HL-60 (cell line): ENCODE results near the gene HAUS5.

Experiments used
- TF ChIP-seq, protein P1 (sequence below): IDR thresholded peaks from one replicate; pipeline ENCODE4 v1.5.1; 2011; ENCODE audit warnings: low read length, control low read depth, inconsistent platforms; ENCODE audit not compliant: insufficient read depth
- TF ChIP-seq, protein P2 (sequence below): IDR thresholded peaks from 2 replicates; pipeline ENCODE4 v1.6.1; 2012; ENCODE audit warnings: low read depth; ENCODE audit not compliant: insufficient replicate concordance

DNA sequence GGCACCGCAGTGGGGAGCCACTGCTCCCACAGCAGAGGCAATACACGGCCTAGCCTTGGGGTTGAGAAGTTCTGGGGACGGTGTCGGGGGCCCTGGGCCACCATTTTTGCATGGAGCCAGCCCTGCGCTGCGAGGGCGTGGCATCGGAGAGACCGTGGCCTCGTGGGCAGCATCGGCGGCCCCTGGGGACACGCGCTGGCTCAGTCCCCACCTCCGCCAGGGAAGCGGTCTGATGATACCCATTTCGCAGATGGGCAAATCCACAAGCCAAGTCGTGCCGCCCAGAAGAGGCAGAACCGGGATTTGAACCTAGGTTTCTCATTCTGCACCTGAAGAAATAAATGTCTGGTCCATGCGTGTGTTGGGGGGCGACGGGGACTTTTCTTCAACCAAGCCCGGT, 52.6 kb downstream of the HAUS5 start:
- TF ChIP-seq, protein P1, sequence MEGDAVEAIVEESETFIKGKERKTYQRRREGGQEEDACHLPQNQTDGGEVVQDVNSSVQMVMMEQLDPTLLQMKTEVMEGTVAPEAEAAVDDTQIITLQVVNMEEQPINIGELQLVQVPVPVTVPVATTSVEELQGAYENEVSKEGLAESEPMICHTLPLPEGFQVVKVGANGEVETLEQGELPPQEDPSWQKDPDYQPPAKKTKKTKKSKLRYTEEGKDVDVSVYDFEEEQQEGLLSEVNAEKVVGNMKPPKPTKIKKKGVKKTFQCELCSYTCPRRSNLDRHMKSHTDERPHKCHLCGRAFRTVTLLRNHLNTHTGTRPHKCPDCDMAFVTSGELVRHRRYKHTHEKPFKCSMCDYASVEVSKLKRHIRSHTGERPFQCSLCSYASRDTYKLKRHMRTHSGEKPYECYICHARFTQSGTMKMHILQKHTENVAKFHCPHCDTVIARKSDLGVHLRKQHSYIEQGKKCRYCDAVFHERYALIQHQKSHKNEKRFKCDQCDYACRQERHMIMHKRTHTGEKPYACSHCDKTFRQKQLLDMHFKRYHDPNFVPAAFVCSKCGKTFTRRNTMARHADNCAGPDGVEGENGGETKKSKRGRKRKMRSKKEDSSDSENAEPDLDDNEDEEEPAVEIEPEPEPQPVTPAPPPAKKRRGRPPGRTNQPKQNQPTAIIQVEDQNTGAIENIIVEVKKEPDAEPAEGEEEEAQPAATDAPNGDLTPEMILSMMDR = no peak
- TF ChIP-seq, protein P2, sequence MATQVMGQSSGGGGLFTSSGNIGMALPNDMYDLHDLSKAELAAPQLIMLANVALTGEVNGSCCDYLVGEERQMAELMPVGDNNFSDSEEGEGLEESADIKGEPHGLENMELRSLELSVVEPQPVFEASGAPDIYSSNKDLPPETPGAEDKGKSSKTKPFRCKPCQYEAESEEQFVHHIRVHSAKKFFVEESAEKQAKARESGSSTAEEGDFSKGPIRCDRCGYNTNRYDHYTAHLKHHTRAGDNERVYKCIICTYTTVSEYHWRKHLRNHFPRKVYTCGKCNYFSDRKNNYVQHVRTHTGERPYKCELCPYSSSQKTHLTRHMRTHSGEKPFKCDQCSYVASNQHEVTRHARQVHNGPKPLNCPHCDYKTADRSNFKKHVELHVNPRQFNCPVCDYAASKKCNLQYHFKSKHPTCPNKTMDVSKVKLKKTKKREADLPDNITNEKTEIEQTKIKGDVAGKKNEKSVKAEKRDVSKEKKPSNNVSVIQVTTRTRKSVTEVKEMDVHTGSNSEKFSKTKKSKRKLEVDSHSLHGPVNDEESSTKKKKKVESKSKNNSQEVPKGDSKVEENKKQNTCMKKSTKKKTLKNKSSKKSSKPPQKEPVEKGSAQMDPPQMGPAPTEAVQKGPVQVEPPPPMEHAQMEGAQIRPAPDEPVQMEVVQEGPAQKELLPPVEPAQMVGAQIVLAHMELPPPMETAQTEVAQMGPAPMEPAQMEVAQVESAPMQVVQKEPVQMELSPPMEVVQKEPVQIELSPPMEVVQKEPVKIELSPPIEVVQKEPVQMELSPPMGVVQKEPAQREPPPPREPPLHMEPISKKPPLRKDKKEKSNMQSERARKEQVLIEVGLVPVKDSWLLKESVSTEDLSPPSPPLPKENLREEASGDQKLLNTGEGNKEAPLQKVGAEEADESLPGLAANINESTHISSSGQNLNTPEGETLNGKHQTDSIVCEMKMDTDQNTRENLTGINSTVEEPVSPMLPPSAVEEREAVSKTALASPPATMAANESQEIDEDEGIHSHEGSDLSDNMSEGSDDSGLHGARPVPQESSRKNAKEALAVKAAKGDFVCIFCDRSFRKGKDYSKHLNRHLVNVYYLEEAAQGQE = no peak
